ENCODE results near the gene SEMG1. TPM values are rescaled to one million over a fixed set of nuclear protein-coding genes. Genes with fewer than 3 reads are reported as not detected.

Gene SEMG1
- polyA plus RNA-seq (2013) = not detected in 2 replicates

DNA sequence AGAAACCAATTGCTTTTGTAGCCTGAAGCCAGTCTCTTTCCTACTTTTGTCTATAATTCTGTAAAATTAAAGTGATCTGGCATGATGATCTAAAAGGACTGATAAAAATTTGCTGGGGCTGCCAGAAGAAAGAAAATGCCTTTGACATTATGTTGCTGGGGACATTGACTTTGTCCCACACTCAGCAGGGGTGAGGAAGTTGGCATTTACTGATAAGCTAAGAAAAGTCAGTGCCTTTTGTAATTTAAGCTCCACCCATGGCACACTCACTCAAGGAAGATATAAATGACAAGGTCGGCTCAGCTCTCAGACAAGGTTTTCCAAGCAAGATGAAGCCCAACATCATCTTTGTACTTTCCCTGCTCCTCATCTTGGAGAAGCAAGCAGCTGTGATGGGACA lies at the start of gene SEMG1:
Gene SEMG1 (plus strand): TSS at position 309 of the 400 bp plus-strand sequence. CDS start 21 bp downstream, at position 330.
- H3K27me3 ChIP-seq (ENCODE audit: insufficient read depth, low read length) = no peaks in the 10 kb centered on the region

DNA sequence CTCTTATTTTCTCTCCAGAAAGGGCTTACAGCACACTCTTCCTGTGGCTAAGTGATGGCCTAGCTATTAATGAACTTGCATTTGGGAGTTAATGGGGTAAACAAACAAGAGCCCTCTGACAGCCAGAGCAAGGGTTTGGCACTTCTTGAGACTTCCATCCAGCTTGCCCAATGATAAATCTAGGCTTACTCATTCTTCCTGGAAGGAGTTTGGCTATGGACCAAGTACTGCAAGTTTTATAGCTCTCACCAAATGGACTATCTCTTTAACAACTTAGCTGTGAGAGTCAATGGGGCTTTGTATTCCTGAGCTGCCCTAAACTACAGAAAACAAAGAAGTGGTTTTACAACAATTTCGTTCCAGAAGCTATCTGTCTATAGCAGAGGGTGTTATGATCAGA lies 48.9 kb upstream of the SEMG1 start:
- Histone ChIP-seq H2BK120ac (ENCODE audit: insufficient read depth, low read length, poor library complexity) (no peak overlapping the region), H3K4me1 (ENCODE audit: control insufficient read depth in 1 of 2, insufficient read depth in 2 of 2, low read length in 2 of 2) (no peaks in the 10 kb centered on the region), H3K27ac (ENCODE audit: low read depth, low read length) (no peak overlapping the region), H3K79me1 (ENCODE audit: low read length) (no peaks in the 10 kb centered on the region), H3K36me3 (ENCODE audit: control insufficient read depth in 1 of 2, insufficient read depth in 2 of 2, low read length in 2 of 2) (no peaks in the 10 kb centered on the region), H4K12ac (ENCODE audit: low read depth, low read length) (no peak overlapping the region), H3K4me3 (ENCODE audit: low read depth, low read length) (no peak overlapping the region), H3K4me2 (ENCODE audit: low read length) (no peak overlapping the region), H2BK12ac (ENCODE audit: low read length) (no peak overlapping the region), H2AFZ (ENCODE audit: insufficient read depth, low read length, poor library complexity) (no peak overlapping the region), H3K79me2 (ENCODE audit: control insufficient read depth, insufficient read depth, low read length, poor library complexity) (no peaks in the 10 kb centered on the region), H3K4ac (ENCODE audit: low read depth, low read length) (no peak overlapping the region), H3K18ac (ENCODE audit: low read length) (no peak overlapping the region), H3K23ac (ENCODE audit: low read length) (no peak overlapping the region), H3K27me3 (ENCODE audit: insufficient read depth, low read length) (no peaks in the 10 kb centered on the region), H4K91ac (ENCODE audit: low read depth, low read length) (no peak overlapping the region), H2AK5ac (ENCODE audit: low read length) (no peak overlapping the region), H4K8ac (ENCODE audit: low read depth, low read length) (no peak overlapping the region), H2BK5ac (ENCODE audit: low read depth, low read length, poor library complexity) (no peak overlapping the region), H3K9me3 (ENCODE audit: insufficient read depth, low read depth, low read length) (peaks cover 2% of the 10 kb centered on the region), H3K14ac (ENCODE audit: low read length) (no peak overlapping the region), H3K9ac (ENCODE audit: low read length) (peak overlapping the region; percentile 44)
- no CpG with 5 or more reads among the region's 1 CpG for WGBS (ENCODE audit: extremely low coverage, insufficient coverage, insufficient read length)
- no peak for DNase-seq

More for the DNA sequence above, at the start of gene SEMG1:
- H3K4me2 ChIP-seq (ENCODE audit: low read length) = no peak within 1 kb of the TSS
- no peaks in the 10 kb centered on the region for H3K4me1 ChIP-seq (ENCODE audit: control insufficient read depth in 1 of 2, insufficient read depth in 2 of 2, low read length in 2 of 2)
- peaks cover 2% of the 10 kb centered on the region for H3K9me3 ChIP-seq (ENCODE audit: insufficient read depth, low read depth, low read length)
- DNase-seq = no peak
- H3K14ac ChIP-seq (ENCODE audit: low read length) = no peak within 1 kb of the TSS
- no peak within 1 kb of the TSS for H3K23ac ChIP-seq (ENCODE audit: low read length)
- H4K8ac ChIP-seq (ENCODE audit: low read depth, low read length) = no peak within 1 kb of the TSS
- no peak within 1 kb of the TSS for H2BK12ac ChIP-seq (ENCODE audit: low read length)
- H2AK5ac ChIP-seq (ENCODE audit: low read length) = no peak within 1 kb of the TSS
- H3K9ac ChIP-seq (ENCODE audit: low read length) = no peak within 1 kb of the TSS
- H2AFZ ChIP-seq (ENCODE audit: insufficient read depth, low read length, poor library complexity) = no peak within 1 kb of the TSS
- no peak within 1 kb of the TSS for H4K12ac ChIP-seq (ENCODE audit: low read depth, low read length)
- H3K79me1 ChIP-seq (ENCODE audit: low read length) = no peaks in the 10 kb centered on the region
- no peak within 1 kb of the TSS for H3K18ac ChIP-seq (ENCODE audit: low read length)
- no peak within 1 kb of the TSS for H3K27ac ChIP-seq (ENCODE audit: low read depth, low read length)
- no peak within 1 kb of the TSS for H2BK120ac ChIP-seq (ENCODE audit: insufficient read depth, low read length, poor library complexity)
- no peak within 1 kb of the TSS for H2BK5ac ChIP-seq (ENCODE audit: low read depth, low read length, poor library complexity)
- no CpG with 5 or more reads among the region's 1 CpG for WGBS (ENCODE audit: extremely low coverage, insufficient coverage, insufficient read length)
- H3K79me2 ChIP-seq (ENCODE audit: control insufficient read depth, insufficient read depth, low read length, poor library complexity) = no peaks in the 10 kb centered on the region
- no peak within 1 kb of the TSS for H3K4me3 ChIP-seq (ENCODE audit: low read depth, low read length)
- H3K4ac ChIP-seq (ENCODE audit: low read depth, low read length) = no peak within 1 kb of the TSS
- no peak within 1 kb of the TSS for H4K91ac ChIP-seq (ENCODE audit: low read depth, low read length)
- no peaks in the 10 kb centered on the region for H3K36me3 ChIP-seq (ENCODE audit: control insufficient read depth in 1 of 2, insufficient read depth in 2 of 2, low read length in 2 of 2)

- H3K23ac ChIP-seq (ENCODE audit: low read length) = no peak overlapping the region
- H3K14ac ChIP-seq (ENCODE audit: low read length) = no peak overlapping the region
- no peak overlapping the region for H2BK120ac ChIP-seq (ENCODE audit: insufficient read depth, low read length, poor library complexity)
These were observed 43.6 kb upstream of the SEMG1 start for GRCh38 chr20:45163083-45163803.

GRCh38 chr20:45164906-45165305 lies 41.9 kb upstream of the SEMG1 start:
- Histone ChIP-seq H3K4me2 (ENCODE audit: low read length) (no peak overlapping the region), H3K4me1 (ENCODE audit: control insufficient read depth in 1 of 2, insufficient read depth in 2 of 2, low read length in 2 of 2) (no peaks in the 10 kb centered on the region), H3K4ac (ENCODE audit: low read depth, low read length) (no peak overlapping the region), H3K4me3 (ENCODE audit: low read depth, low read length) (no peak overlapping the region), H3K9ac (ENCODE audit: low read length) (no peak overlapping the region), H3K27ac (ENCODE audit: low read depth, low read length) (no peak overlapping the region), H4K12ac (ENCODE audit: low read depth, low read length) (no peak overlapping the region), H3K36me3 (ENCODE audit: control insufficient read depth in 1 of 2, insufficient read depth in 2 of 2, low read length in 2 of 2) (no peaks in the 10 kb centered on the region), H2BK5ac (ENCODE audit: low read depth, low read length, poor library complexity) (no peak overlapping the region), H3K14ac (ENCODE audit: low read length) (no peak overlapping the region), H3K18ac (ENCODE audit: low read length) (no peak overlapping the region), H3K9me3 (ENCODE audit: insufficient read depth, low read depth, low read length) (no peaks in the 10 kb centered on the region), H4K91ac (ENCODE audit: low read depth, low read length) (no peak overlapping the region), H2BK120ac (ENCODE audit: insufficient read depth, low read length, poor library complexity) (no peak overlapping the region), H2BK12ac (ENCODE audit: low read length) (no peak overlapping the region), H3K79me1 (ENCODE audit: low read length) (no peaks in the 10 kb centered on the region), H2AK5ac (ENCODE audit: low read length) (no peak overlapping the region), H3K23ac (ENCODE audit: low read length) (no peak overlapping the region), H3K79me2 (ENCODE audit: control insufficient read depth, insufficient read depth, low read length, poor library complexity) (no peaks in the 10 kb centered on the region), H4K8ac (ENCODE audit: low read depth, low read length) (no peak overlapping the region), H3K27me3 (ENCODE audit: insufficient read depth, low read length) (no peaks in the 10 kb centered on the region), H2AFZ (ENCODE audit: insufficient read depth, low read length, poor library complexity) (no peak overlapping the region)
- WGBS (ENCODE audit: extremely low coverage, insufficient coverage, insufficient read length) = no CpG with 5 or more reads among the region's 1 CpG
- DNase-seq = no peak

More at GRCh38 chr20:45163083-45163803, 43.6 kb upstream of the SEMG1 start:
- H3K9ac ChIP-seq (ENCODE audit: low read length) = no peak overlapping the region
- no peak overlapping the region for H2BK12ac ChIP-seq (ENCODE audit: low read length)
- H3K36me3 ChIP-seq (ENCODE audit: control insufficient read depth in 1 of 2, insufficient read depth in 2 of 2, low read length in 2 of 2) = no peaks in the 10 kb centered on the region
- no peak overlapping the region for H2AK5ac ChIP-seq (ENCODE audit: low read length)
- H2BK5ac ChIP-seq (ENCODE audit: low read depth, low read length, poor library complexity) = no peak overlapping the region
- no peak overlapping the region for H3K4ac ChIP-seq (ENCODE audit: low read depth, low read length)
- H2AFZ ChIP-seq (ENCODE audit: insufficient read depth, low read length, poor library complexity) = no peak overlapping the region
- no peaks in the 10 kb centered on the region for H3K9me3 ChIP-seq (ENCODE audit: insufficient read depth, low read depth, low read length)
- H3K27me3 ChIP-seq (ENCODE audit: insufficient read depth, low read length) = no peaks in the 10 kb centered on the region
- H4K8ac ChIP-seq (ENCODE audit: low read depth, low read length) = no peak overlapping the region
- H3K79me2 ChIP-seq (ENCODE audit: control insufficient read depth, insufficient read depth, low read length, poor library complexity) = no peaks in the 10 kb centered on the region
- H4K12ac ChIP-seq (ENCODE audit: low read depth, low read length) = no peak overlapping the region
- H4K91ac ChIP-seq (ENCODE audit: low read depth, low read length) = no peak overlapping the region
- H3K27ac ChIP-seq (ENCODE audit: low read depth, low read length) = no peak overlapping the region
- H3K18ac ChIP-seq (ENCODE audit: low read length) = no peak overlapping the region
- H3K4me3 ChIP-seq (ENCODE audit: low read depth, low read length) = no peak overlapping the region
- H3K4me2 ChIP-seq (ENCODE audit: low read length) = no peak overlapping the region
- no peaks in the 10 kb centered on the region for H3K4me1 ChIP-seq (ENCODE audit: control insufficient read depth in 1 of 2, insufficient read depth in 2 of 2, low read length in 2 of 2)
- WGBS (ENCODE audit: extremely low coverage, insufficient coverage, insufficient read length) = no CpG with 5 or more reads among the region's 1 CpG
- DNase-seq = no peak
- H3K79me1 ChIP-seq (ENCODE audit: low read length) = no peaks in the 10 kb centered on the region
